ENCODE measurements around the gene COL7A1.

Gene COL7A1

GRCh38 chr3:48630407-48630806, 35.3 kb upstream of the COL7A1 start:
- Histone ChIP-seq H3K9ac (ENCODE audit: low read depth, low read length, poor library complexity, severe bottlenecking) (no peak overlapping the region), H3K36me3 (ENCODE audit: insufficient read depth, low read length) (peaks cover 47% of the 10 kb centered on the region; the same call in 1 of the 2 replicates), H3K4me2 (ENCODE audit: low read depth, low read length, poor library complexity, severe bottlenecking) (no peak overlapping the region), H3K79me2 (ENCODE audit: insufficient read depth, low read length) (peaks cover 35% of the 10 kb centered on the region), H3K9me2 (replicated peaks; ENCODE audit: low read depth, low read length) (no peaks in the 10 kb centered on the region), H3K9me3 (ENCODE audit: insufficient read depth, low read depth, low read length) (no peaks in the 10 kb centered on the region), H3K4me3 (ENCODE audit: low read length, poor library complexity, severe bottlenecking) (no peak overlapping the region), H3K4me1 (ENCODE audit: insufficient read depth, low read length, poor library complexity, severe bottlenecking) (peaks cover 13% of the 10 kb centered on the region), H3F3A (ENCODE audit: low read depth) (no peaks in the 10 kb centered on the region), H2AFZ (ENCODE audit: low read length) (no peak overlapping the region), H4K20me1 (ENCODE audit: insufficient read depth, low read length, poor library complexity, severe bottlenecking) (peaks cover 18% of the 10 kb centered on the region), H3K27me3 (ENCODE audit: insufficient read depth, low read length, poor library complexity, severe bottlenecking) (no peaks in the 10 kb centered on the region)
- TF ChIP-seq CTCF (conservative IDR thresholded peaks at IDR 0.05; ENCODE audit: low read length) (no peak), EZH2phosphoT487 (IDR thresholded peaks at IDR 0.05; ENCODE audit: borderline replicate concordance) (no peak)

DNA sequence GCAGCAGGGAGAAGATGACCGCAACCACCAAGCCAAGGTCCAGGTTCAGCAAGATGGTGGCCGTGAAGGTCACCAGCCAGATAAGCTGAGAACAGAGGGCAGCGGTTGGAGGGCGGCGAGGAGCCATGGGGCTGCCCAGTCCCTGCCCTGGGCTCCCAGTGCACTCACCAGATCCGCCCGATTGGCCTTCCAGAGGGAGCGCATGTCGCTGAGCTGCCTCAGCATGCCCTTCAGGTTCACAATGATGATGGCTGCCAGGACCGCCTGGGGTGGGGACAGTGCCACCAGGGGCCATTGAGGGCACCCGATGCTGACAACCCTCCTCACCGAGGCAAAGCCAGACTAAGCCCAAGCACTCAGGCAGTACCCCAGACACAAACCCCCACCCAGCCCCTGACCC, 34.8 kb upstream of the COL7A1 start:
- H3K79me2 ChIP-seq (ENCODE audit: insufficient read depth, low read length): peaks cover 31% of the 10 kb centered on the region
- no peak overlapping the region for H3K4me3 ChIP-seq (ENCODE audit: low read length, poor library complexity, severe bottlenecking)
- no peaks in the 10 kb centered on the region for H3K27me3 ChIP-seq (ENCODE audit: insufficient read depth, low read length, poor library complexity, severe bottlenecking)
- no peak overlapping the region for H3K9ac ChIP-seq (ENCODE audit: low read depth, low read length, poor library complexity, severe bottlenecking)
- H3K4me2 ChIP-seq (ENCODE audit: low read depth, low read length, poor library complexity, severe bottlenecking): no peak overlapping the region
- H3K36me3 ChIP-seq (ENCODE audit: insufficient read depth, low read length): peaks cover 47% of the 10 kb centered on the region; the same call in 1 of the 2 replicates
- no peak overlapping the region for H2AFZ ChIP-seq (ENCODE audit: low read length)
- no peaks in the 10 kb centered on the region for H3K9me3 ChIP-seq (ENCODE audit: insufficient read depth, low read depth, low read length)
- H3F3A ChIP-seq (ENCODE audit: low read depth): no peaks in the 10 kb centered on the region
- no peaks in the 10 kb centered on the region for H3K9me2 ChIP-seq (replicated peaks; ENCODE audit: low read depth, low read length)
- TF ChIP-seq EZH2phosphoT487 (IDR thresholded peaks at IDR 0.05; ENCODE audit: borderline replicate concordance) (no peak), CTCF (conservative IDR thresholded peaks at IDR 0.05; ENCODE audit: low read length) (no peak)
- peaks cover 18% of the 10 kb centered on the region for H3K4me1 ChIP-seq (ENCODE audit: insufficient read depth, low read length, poor library complexity, severe bottlenecking)
- peaks cover 18% of the 10 kb centered on the region for H4K20me1 ChIP-seq (ENCODE audit: insufficient read depth, low read length, poor library complexity, severe bottlenecking)

DNA sequence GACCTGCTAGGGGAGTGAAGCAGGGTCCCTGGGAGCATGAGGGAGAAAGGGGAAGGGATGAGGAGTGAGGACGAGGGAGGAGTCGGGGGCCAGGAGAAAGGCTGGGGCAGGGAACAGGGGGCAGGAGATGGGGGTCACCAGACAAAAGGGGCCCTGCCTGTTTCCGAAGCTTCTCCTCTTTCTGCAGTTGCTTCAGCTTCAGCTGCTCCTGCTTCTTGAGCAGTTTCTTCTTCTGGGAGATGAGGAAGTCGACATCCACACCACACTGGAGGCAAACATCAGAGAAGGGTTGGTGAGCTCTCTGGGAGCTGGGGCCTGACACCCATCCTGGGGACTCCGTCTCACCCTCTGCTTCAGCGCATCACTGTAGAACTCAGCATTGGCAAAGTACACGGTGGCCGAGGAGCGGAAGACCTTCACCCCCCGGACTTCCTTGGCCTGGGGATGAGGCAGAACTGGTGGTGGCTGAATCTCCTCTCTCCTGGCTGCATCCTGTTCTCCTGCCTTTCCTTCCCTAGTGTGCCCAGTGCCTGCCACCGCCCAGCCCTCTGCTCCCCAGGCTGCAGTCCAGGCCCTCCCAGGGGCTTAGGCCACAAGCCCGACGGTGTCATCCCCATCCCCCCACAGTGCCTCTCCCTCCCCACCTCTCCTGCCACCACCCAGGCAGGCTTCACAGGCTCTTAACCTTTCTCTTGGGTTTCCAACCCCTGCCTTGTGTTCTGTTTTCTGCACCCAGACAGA, 33.3 kb upstream of the COL7A1 start:
- no peaks in the 10 kb centered on the region for H3K9me3 ChIP-seq (ENCODE audit: insufficient read depth, low read depth, low read length)
- peaks cover 19% of the 10 kb centered on the region for H3K4me1 ChIP-seq (ENCODE audit: insufficient read depth, low read length, poor library complexity, severe bottlenecking)
- no peak overlapping the region for H3K9ac ChIP-seq (ENCODE audit: low read depth, low read length, poor library complexity, severe bottlenecking)
- H3F3A ChIP-seq (ENCODE audit: low read depth): no peaks in the 10 kb centered on the region
- no peaks in the 10 kb centered on the region for H3K27me3 ChIP-seq (ENCODE audit: insufficient read depth, low read length, poor library complexity, severe bottlenecking)
- H3K79me2 ChIP-seq (ENCODE audit: insufficient read depth, low read length): peaks cover 17% of the 10 kb centered on the region; the same call in 1 of the 2 replicates
- H3K4me3 ChIP-seq (ENCODE audit: low read length, poor library complexity, severe bottlenecking): no peak overlapping the region
- H4K20me1 ChIP-seq (ENCODE audit: insufficient read depth, low read length, poor library complexity, severe bottlenecking): peaks cover 4% of the 10 kb centered on the region
- TF ChIP-seq CTCF (conservative IDR thresholded peaks at IDR 0.05; ENCODE audit: low read length) (no peak), EZH2phosphoT487 (IDR thresholded peaks at IDR 0.05; ENCODE audit: borderline replicate concordance) (no peak)
- peaks cover 47% of the 10 kb centered on the region; the same call in 1 of the 2 replicates for H3K36me3 ChIP-seq (ENCODE audit: insufficient read depth, low read length)
- H2AFZ ChIP-seq (ENCODE audit: low read length): no peak overlapping the region
- no peak overlapping the region for H3K4me2 ChIP-seq (ENCODE audit: low read depth, low read length, poor library complexity, severe bottlenecking)
- H3K9me2 ChIP-seq (replicated peaks; ENCODE audit: low read depth, low read length): no peaks in the 10 kb centered on the region
